HAP-1 (cell line): ENCODE results near the gene RHOBTB1.
"Not testable (repeated sequence)": the region's sequence is repeated elsewhere in the genome, so short reads cannot be mapped to it uniquely, and the experiment has no call there.

Experiments used
- DNase-seq, 2 experiments: peaks; one replicate each; pipeline ENCODE4 v3.0.0-alpha.2; 2016 to 2020; ENCODE audit warnings: low spot score in 2 of 2
- H3K27me3 ChIP-seq: fragments of 250-450 bp; sonication (Bioruptor Pico); 2 replicates; pipeline ENCODE4 v1.5.1; 2020; ENCODE audit warnings: low read depth, mild to moderate bottlenecking, moderate library complexity
- H3K36me3 ChIP-seq: fragments of 250-450 bp; sonication (Bioruptor Pico); replicated peaks from 2 replicates; pipeline ENCODE4 v1.5.1; 2020; ENCODE audit warnings: mild to moderate bottlenecking
- H3K4me1 ChIP-seq: fragments of 250-450 bp; sonication (Bioruptor Pico); 2 replicates; pipeline ENCODE4 v1.5.1; 2020; ENCODE audit warnings: mild to moderate bottlenecking
- H3K4me3 ChIP-seq: fragments of 250-450 bp; sonication (Bioruptor Pico); 2 replicates; pipeline ENCODE4 v1.5.1; 2020; ENCODE audit warnings: mild to moderate bottlenecking, moderate library complexity
- H3K9me3 ChIP-seq: fragments of 250-450 bp; sonication (Bioruptor Pico); 2 replicates; pipeline ENCODE4 v1.5.1; 2020; ENCODE audit warnings: mild to moderate bottlenecking, moderate library complexity
- in situ Hi-C: fragments of 300-500 bp; cut with MboI; formaldehyde crosslinking; loops from 3 replicates; pipeline ENCODE4 v1.14.3; 2020; ENCODE audit warnings: low sequenced_read_pairs, inconsistent platforms, mixed read lengths

RHOBTB1 gene

DNA sequence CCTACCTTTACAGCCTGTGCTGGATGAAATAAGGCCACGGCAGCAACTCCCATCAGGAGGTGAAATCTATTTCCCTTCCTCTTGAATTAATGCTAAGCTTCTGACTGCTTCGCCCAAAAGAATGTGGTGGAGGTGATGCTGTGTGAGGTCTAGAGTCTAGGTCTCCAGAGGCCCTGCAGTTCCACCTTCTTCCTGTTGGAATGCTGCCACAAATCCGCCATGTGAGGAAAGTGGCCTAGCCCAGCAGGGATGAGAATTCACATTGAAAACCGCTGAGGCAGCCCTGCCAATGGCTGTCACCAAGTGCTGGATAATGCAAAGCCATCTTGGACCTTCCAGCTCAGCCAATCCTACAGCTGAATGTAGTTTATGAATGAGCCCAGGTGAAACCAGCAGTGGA is 28.0 kb downstream of the RHOBTB1 start:
- no peaks in the 10 kb centered on the region for H3K27me3 ChIP-seq
- in situ Hi-C loops: no loop called here
- H3K4me3 ChIP-seq: no peak overlapping the region
- peak in 1 of 2 experiments; percentile 25 for DNase-seq
- H3K9me3 ChIP-seq: no peaks in the 10 kb centered on the region
- H3K4me1 ChIP-seq: no peaks in the 10 kb centered on the region
- no peaks in the 10 kb centered on the region for H3K36me3 ChIP-seq

- no peaks in the 10 kb centered on the region for H3K27me3 ChIP-seq
- H3K9me3 ChIP-seq: no peaks in the 10 kb centered on the region
- H3K4me3 ChIP-seq: no peak overlapping the region
- no peaks in the 10 kb centered on the region for H3K4me1 ChIP-seq
- in situ Hi-C loops: no loop called here
- H3K36me3 ChIP-seq: no peaks in the 10 kb centered on the region
- DNase-seq: no peak
Observed at GRCh38 chr10:60914690-60915141, 29.3 kb downstream of the RHOBTB1 start.

GRCh38 chr10:60913657-60914056 is 30.3 kb downstream of the RHOBTB1 start:
- DNase-seq: no peak
- no peaks in the 10 kb centered on the region for H3K36me3 ChIP-seq
- H3K4me3 ChIP-seq: no peak overlapping the region
- in situ Hi-C loops: no loop called here
- H3K9me3 ChIP-seq: no peaks in the 10 kb centered on the region
- H3K4me1 ChIP-seq: no peaks in the 10 kb centered on the region
- no peaks in the 10 kb centered on the region for H3K27me3 ChIP-seq

- DNase-seq: no peak
- in situ Hi-C loops: no loop called here
- Histone ChIP-seq H3K36me3 (no peaks in the 10 kb centered on the region), H3K27me3 (no peaks in the 10 kb centered on the region), H3K4me3 (no peak overlapping the region), H3K9me3 (no peaks in the 10 kb centered on the region), H3K4me1 (no peaks in the 10 kb centered on the region)
Observed at GRCh38 chr10:60913071-60913470, 30.9 kb downstream of the RHOBTB1 start.

DNA sequence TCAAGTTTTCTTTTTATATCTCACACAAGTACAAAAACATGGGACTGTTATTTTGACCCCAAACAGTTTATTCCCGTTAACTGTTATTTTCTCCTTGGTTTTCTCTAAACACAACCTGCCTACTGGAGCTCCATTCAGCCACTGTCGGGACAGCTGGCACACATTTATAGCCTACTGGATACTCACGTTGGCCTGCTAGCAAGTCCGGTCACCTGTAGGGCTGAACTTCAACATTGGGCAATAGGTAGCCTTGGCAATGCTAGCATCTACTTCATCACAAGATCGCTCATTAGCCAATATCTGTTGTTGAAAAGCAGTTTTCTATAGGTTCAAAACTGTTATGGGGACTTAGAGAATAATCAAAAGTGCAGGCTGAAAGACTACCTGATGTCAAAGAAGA is 32.3 kb downstream of the RHOBTB1 start:
- no peaks in the 10 kb centered on the region for H3K9me3 ChIP-seq
- no peaks in the 10 kb centered on the region for H3K4me1 ChIP-seq
- H3K4me3 ChIP-seq: no peak overlapping the region
- H3K36me3 ChIP-seq: no peaks in the 10 kb centered on the region
- in situ Hi-C loops: no loop called here
- no peak for DNase-seq
- H3K27me3 ChIP-seq: no peaks in the 10 kb centered on the region

- no peaks in the 10 kb centered on the region for H3K27me3 ChIP-seq
- in situ Hi-C loops: no loop called here
- no peak for DNase-seq
- no peak overlapping the region for H3K4me3 ChIP-seq
- no peaks in the 10 kb centered on the region for H3K4me1 ChIP-seq
- H3K9me3 ChIP-seq: no peaks in the 10 kb centered on the region
- H3K36me3 ChIP-seq: no peaks in the 10 kb centered on the region
Observed at GRCh38 chr10:60911216-60911615, 32.8 kb downstream of the RHOBTB1 start.

GRCh38 chr10:60910543-60910942 is 33.4 kb downstream of the RHOBTB1 start:
- Histone ChIP-seq H3K4me3 (no peak overlapping the region), H3K9me3 (no peaks in the 10 kb centered on the region), H3K36me3 (no peaks in the 10 kb centered on the region), H3K4me1 (no peaks in the 10 kb centered on the region), H3K27me3 (no peaks in the 10 kb centered on the region)
- DNase-seq: no peak
- in situ Hi-C loops: no loop called here

- in situ Hi-C loops: no loop called here
- DNase-seq: no peak
- Histone ChIP-seq H3K4me1 (no peaks in the 10 kb centered on the region), H3K36me3 (no peaks in the 10 kb centered on the region), H3K27me3 (no peaks in the 10 kb centered on the region), H3K4me3 (no peak overlapping the region), H3K9me3 (no peaks in the 10 kb centered on the region)
Observed at GRCh38 chr10:60908896-60909295, 35.1 kb downstream of the RHOBTB1 start.

- DNase-seq: no peak
- Histone ChIP-seq H3K4me1 (no peaks in the 10 kb centered on the region), H3K36me3 (no peaks in the 10 kb centered on the region), H3K27me3 (no peaks in the 10 kb centered on the region), H3K9me3 (no peaks in the 10 kb centered on the region), H3K4me3 (no peak overlapping the region)
- in situ Hi-C loops: no loop called here
Observed at GRCh38 chr10:60908031-60908430, 36.0 kb downstream of the RHOBTB1 start.

DNA sequence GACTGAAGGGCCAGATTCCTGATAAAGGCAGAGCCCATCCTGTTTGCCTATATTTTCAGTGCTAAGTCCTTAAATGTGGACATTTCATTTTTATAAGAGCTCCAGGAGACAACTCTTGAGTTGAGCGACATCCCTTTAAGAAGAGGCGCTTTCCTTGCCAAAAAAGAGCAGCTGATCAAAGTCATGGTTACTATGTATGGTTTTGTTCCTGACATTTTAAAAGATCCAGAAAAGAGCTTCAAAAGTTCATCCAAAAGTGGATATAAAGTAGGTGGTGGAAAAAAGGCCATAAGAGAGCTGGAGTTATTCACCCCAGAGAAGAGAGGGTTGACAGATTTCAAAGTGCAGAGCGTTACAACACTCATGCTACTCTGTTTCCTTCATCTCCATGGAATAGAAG is 36.7 kb downstream of the RHOBTB1 start:
- Histone ChIP-seq H3K4me1 (no peaks in the 10 kb centered on the region; the same call in 1 of the 2 replicates), H3K36me3 (no peaks in the 10 kb centered on the region), H3K4me3 (no peak overlapping the region), H3K9me3 (no peaks in the 10 kb centered on the region), H3K27me3 (no peaks in the 10 kb centered on the region)
- in situ Hi-C loops: no loop called here
- no peak for DNase-seq

- DNase-seq, H3K9me3 ChIP-seq, H3K27me3 ChIP-seq, H3K36me3 ChIP-seq, H3K4me1 ChIP-seq, in situ Hi-C loops, H3K4me3 ChIP-seq: not testable (repeated sequence)
Observed at GRCh38 chr10:60906825-60907224, 37.2 kb downstream of the RHOBTB1 start.

DNA sequence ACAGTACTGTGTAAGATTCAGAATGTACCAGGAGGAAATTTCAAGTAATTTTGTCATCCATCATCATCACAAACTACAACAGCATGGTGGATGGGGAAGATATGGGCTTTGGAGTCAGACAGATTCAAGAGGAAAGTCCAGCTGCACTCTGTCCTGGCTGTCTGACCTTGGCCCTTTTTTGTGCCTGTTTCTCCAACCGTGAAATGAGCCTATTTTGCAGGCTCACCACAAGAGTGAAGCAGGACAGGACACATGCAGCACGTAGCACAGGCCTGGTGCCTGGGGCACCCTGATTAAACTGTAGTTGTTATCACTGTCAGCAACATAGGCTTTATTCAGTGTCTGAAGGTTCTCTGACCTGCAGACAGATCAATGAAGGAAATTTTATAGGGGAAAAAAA is 37.6 kb downstream of the RHOBTB1 start:
- Histone ChIP-seq H3K4me1 (no peaks in the 10 kb centered on the region; the same call in 1 of the 2 replicates), H3K9me3 (no peaks in the 10 kb centered on the region), H3K4me3 (no peak overlapping the region), H3K27me3 (no peaks in the 10 kb centered on the region), H3K36me3 (no peaks in the 10 kb centered on the region)
- in situ Hi-C loops: no loop called here
- no peak for DNase-seq

DNA sequence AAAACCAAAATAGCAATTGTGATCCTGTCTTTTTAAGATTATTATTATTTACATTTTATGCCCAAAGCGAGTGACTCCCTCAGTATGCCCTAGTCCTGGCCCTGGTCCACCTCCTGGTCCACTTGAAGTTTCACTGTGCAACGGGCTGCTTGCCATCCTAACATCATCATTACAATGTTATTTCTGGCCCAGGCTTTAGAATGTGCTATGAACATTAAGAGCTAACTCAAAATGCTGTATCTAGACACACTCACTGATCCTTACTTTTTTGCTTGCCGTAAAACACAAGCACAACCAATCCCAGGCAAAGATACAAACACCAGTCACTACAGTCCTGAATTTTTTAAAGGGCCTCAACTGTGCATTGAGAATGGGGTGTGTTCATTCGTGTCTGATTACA is 38.4 kb downstream of the RHOBTB1 start:
- H3K27me3 ChIP-seq: no peaks in the 10 kb centered on the region
- H3K9me3 ChIP-seq: no peaks in the 10 kb centered on the region
- no peak for DNase-seq
- H3K4me1 ChIP-seq: no peaks in the 10 kb centered on the region; the same call in 1 of the 2 replicates
- in situ Hi-C loops: no loop called here
- H3K36me3 ChIP-seq: no peaks in the 10 kb centered on the region
- H3K4me3 ChIP-seq: no peak overlapping the region

- no peak for DNase-seq
- in situ Hi-C loops: no loop called here
Observed at GRCh38 chr10:60903096-60903495, 40.9 kb downstream of the RHOBTB1 start.

GRCh38 chr10:60901561-60902235 is 42.3 kb downstream of the RHOBTB1 start:
- no peaks in the 10 kb centered on the region for H3K9me3 ChIP-seq
- in situ Hi-C loops: no loop called here
- DNase-seq: no peak

More at GRCh38 chr10:60903096-60903495, 40.9 kb downstream of the RHOBTB1 start:
- Histone ChIP-seq H3K4me1 (no peaks in the 10 kb centered on the region; the same call in 1 of the 2 replicates), H3K36me3 (no peaks in the 10 kb centered on the region), H3K27me3 (no peaks in the 10 kb centered on the region), H3K9me3 (no peaks in the 10 kb centered on the region), H3K4me3 (no peak overlapping the region)

More at GRCh38 chr10:60901561-60902235, 42.3 kb downstream of the RHOBTB1 start:
- H3K36me3 ChIP-seq: no peaks in the 10 kb centered on the region
- H3K27me3 ChIP-seq: no peaks in the 10 kb centered on the region
- no peaks in the 10 kb centered on the region; the same call in 1 of the 2 replicates for H3K4me1 ChIP-seq
- H3K4me3 ChIP-seq: no peak overlapping the region
